ENCODE results near the gene CFAP97.

The CFAP97 gene

GRCh38 chr4:185182239-185182638, 21.6 kb downstream of the CFAP97 start:
- TF ChIP-seq, protein P1, sequence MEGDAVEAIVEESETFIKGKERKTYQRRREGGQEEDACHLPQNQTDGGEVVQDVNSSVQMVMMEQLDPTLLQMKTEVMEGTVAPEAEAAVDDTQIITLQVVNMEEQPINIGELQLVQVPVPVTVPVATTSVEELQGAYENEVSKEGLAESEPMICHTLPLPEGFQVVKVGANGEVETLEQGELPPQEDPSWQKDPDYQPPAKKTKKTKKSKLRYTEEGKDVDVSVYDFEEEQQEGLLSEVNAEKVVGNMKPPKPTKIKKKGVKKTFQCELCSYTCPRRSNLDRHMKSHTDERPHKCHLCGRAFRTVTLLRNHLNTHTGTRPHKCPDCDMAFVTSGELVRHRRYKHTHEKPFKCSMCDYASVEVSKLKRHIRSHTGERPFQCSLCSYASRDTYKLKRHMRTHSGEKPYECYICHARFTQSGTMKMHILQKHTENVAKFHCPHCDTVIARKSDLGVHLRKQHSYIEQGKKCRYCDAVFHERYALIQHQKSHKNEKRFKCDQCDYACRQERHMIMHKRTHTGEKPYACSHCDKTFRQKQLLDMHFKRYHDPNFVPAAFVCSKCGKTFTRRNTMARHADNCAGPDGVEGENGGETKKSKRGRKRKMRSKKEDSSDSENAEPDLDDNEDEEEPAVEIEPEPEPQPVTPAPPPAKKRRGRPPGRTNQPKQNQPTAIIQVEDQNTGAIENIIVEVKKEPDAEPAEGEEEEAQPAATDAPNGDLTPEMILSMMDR (conservative IDR thresholded peaks at IDR 0.05), result no peak
- H3K27ac ChIP-seq, result no peak overlapping the region

DNA sequence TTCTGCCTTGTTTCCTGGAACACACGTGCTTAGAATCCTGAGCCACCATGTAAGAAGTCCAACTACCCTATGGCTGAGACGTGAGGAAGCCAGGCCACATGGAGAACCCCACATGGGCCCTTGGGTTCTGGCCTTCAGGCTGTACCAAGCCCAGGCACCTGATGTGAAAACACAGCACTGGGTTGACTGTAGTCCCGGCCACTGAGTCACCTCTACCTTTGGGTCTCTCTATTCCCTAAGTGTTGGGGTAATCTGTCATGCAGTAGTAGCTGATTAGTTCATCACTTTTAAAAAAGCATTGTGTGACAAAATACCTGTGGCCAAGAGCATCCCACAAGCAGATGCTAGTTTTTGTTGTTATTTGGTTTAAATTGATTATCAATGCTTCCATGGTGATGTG, 24.3 kb downstream of the CFAP97 start:
- TF ChIP-seq, protein P1 (conservative IDR thresholded peaks at IDR 0.05), result no peak
- H3K27ac ChIP-seq, result no peak overlapping the region

DNA sequence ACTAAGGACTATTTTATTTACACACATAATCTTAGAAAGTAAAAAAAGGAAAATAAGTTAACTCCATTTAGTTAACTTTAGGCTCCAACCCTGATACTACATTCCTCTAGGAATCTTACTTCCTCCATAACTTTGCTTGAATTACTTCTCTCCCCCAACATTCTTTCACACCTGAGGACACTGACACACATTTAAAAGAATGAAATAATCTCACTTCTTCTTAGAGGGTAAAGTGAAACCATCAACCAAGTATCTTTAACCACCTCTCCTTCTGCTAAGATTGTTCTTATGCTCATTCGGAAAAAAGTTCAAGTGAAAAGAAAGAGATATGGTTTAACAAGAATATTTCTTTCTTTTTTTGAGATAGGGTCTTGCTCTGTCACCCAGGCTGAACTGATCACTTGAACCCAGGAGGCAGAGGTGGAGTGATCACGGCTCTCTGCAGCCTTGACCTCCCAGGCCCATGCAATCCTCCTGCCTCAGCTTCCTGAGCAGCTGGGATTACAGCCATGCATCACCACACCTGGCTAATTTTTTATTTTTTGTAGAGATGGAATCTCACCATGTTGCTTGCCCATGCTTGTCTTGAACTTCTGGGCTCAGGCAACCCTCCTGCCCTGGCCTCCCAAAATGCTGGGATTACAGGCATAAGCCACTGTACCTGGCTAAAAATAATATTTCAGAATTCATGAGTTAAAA, 32.3 kb downstream of the CFAP97 start:
- TF ChIP-seq, protein P1 (conservative IDR thresholded peaks at IDR 0.05), result no peak
- H3K27ac ChIP-seq, result no peak overlapping the region

- no peak overlapping the region for H3K27ac ChIP-seq
- TF ChIP-seq, protein P1 (conservative IDR thresholded peaks at IDR 0.05), result no peak
These were observed 36.6 kb downstream of the CFAP97 start for GRCh38 chr4:185167234-185167633.

- no peak overlapping the region for H3K27ac ChIP-seq
- TF ChIP-seq, protein P1 (conservative IDR thresholded peaks at IDR 0.05), result no peak
These were observed 38.2 kb downstream of the CFAP97 start for GRCh38 chr4:185165605-185166063.

DNA sequence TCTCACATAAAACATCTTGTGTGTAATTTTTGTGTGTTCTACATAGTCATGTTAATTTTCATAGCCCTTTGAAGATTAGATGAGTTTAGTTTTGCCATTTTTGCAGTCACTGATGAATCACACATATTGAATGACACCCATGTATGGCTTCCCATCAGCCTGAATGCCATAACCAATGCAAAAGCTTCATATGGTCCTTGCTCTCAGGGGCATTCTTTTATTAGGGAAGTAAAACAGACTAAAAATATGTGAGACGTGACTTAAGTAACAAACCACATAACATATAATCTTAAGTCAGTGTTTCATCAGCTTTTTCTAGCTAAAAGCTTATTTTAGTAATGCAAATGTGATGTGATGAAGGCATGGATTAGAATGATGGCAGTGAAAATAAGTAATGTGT, 52.5 kb downstream of the CFAP97 start:
- TF ChIP-seq, protein P1 (conservative IDR thresholded peaks at IDR 0.05), result no peak
- H3K27ac ChIP-seq, result peak overlapping the region; percentile 43

DNA sequence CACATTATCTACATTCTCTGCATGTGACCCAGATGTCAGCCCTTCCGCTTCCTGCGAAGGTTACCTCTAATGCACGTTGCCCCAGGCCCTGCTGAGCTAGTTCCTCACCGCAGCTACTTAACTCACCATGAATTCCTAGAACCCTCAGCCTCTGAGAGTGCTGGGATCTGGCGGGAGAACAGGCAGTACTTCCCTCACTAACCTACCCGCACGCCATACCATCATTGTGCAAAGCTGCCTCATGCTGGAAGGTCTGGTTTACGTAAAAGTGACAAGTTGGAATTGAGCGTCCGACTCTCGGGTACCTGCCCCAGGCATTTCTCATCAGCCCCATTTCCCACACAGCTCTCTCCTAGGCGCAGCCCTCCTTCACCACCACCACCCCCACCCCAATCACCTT, 54.4 kb downstream of the CFAP97 start:
- peak overlapping the region; percentile 43; the same call in 1 of the 2 replicates for H3K27ac ChIP-seq
- TF ChIP-seq, protein P1 (conservative IDR thresholded peaks at IDR 0.05), result no peak
